ENCODE results near the gene C10orf71.

C10orf71 gene

DNA sequence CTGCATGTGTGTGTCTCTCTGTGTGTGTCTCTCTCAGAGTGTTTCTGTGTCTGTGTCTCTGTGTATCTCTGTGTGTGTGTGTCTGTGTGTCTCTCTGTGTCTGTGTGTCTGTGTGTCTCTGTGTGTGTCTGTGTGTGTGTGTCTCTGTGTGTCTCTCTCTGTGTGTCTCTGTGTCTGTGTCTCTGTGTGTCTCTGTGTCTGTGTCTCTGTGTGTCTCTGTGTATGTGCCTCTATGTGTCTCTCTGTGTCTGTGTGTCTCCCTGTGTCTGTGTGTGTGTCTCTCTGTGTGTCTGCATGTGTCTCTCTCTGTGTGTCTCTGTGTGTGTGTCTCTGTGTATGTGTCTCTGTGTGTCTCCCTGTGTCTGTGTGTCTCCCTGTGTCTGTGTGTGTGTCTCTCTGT, 44.8 kb upstream of the C10orf71 start:
- Histone ChIP-seq H3K79me2 (ENCODE audit: control insufficient read depth, low read length) (no peaks in the 10 kb centered on the region), H3K4me2 (ENCODE audit: low read length) (no peak overlapping the region), H3K36me3 (ENCODE audit: control insufficient read depth, low read length) (no peaks in the 10 kb centered on the region), H3K4me1 (ENCODE audit: control insufficient read depth, low read length) (no peaks in the 10 kb centered on the region), H3K4me3 (ENCODE audit: low read length) (no peak overlapping the region), H3K9me3 (ENCODE audit: control insufficient read depth, insufficient read depth, low read length) (no peaks in the 10 kb centered on the region), H3K9me2 (replicated peaks; ENCODE audit: control insufficient read depth, low read length) (no peaks in the 10 kb centered on the region), H3F3A (ENCODE audit: control insufficient read depth, insufficient read depth) (no peaks in the 10 kb centered on the region), H3K27me3 (ENCODE audit: control insufficient read depth, low read length) (peaks cover 19% of the 10 kb centered on the region), H3K27ac (ENCODE audit: low read depth, low read length) (no peak overlapping the region), H4K20me1 (ENCODE audit: control insufficient read depth, insufficient read depth, low read depth, low read length) (no peaks in the 10 kb centered on the region)
- no peak for TF ChIP-seq EZH2phosphoT487 (IDR thresholded peaks at IDR 0.05; ENCODE audit: borderline replicate concordance, low read length)

- no peaks in the 10 kb centered on the region for H3K79me2 ChIP-seq (ENCODE audit: control insufficient read depth, low read length)
- peaks cover 19% of the 10 kb centered on the region for H3K27me3 ChIP-seq (ENCODE audit: control insufficient read depth, low read length)
- no peaks in the 10 kb centered on the region for H3F3A ChIP-seq (ENCODE audit: control insufficient read depth, insufficient read depth)
- no peaks in the 10 kb centered on the region for H4K20me1 ChIP-seq (ENCODE audit: control insufficient read depth, insufficient read depth, low read depth, low read length)
- TF ChIP-seq, protein P1, sequence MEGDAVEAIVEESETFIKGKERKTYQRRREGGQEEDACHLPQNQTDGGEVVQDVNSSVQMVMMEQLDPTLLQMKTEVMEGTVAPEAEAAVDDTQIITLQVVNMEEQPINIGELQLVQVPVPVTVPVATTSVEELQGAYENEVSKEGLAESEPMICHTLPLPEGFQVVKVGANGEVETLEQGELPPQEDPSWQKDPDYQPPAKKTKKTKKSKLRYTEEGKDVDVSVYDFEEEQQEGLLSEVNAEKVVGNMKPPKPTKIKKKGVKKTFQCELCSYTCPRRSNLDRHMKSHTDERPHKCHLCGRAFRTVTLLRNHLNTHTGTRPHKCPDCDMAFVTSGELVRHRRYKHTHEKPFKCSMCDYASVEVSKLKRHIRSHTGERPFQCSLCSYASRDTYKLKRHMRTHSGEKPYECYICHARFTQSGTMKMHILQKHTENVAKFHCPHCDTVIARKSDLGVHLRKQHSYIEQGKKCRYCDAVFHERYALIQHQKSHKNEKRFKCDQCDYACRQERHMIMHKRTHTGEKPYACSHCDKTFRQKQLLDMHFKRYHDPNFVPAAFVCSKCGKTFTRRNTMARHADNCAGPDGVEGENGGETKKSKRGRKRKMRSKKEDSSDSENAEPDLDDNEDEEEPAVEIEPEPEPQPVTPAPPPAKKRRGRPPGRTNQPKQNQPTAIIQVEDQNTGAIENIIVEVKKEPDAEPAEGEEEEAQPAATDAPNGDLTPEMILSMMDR (IDR thresholded peaks at IDR 0.05; ENCODE audit: low read depth, low read length, poor library complexity, severe bottlenecking): no peak
- TF ChIP-seq EZH2phosphoT487 (IDR thresholded peaks at IDR 0.05; ENCODE audit: borderline replicate concordance, low read length): no peak
- H3K36me3 ChIP-seq (ENCODE audit: control insufficient read depth, low read length): no peaks in the 10 kb centered on the region
- H3K4me1 ChIP-seq (ENCODE audit: control insufficient read depth, low read length): no peaks in the 10 kb centered on the region
- H3K4me3 ChIP-seq (ENCODE audit: low read length): no peak overlapping the region
- H3K9me3 ChIP-seq (ENCODE audit: control insufficient read depth, insufficient read depth, low read length): no peaks in the 10 kb centered on the region
- H3K9me2 ChIP-seq (replicated peaks; ENCODE audit: control insufficient read depth, low read length): no peaks in the 10 kb centered on the region
- H3K4me2 ChIP-seq (ENCODE audit: low read length): no peak overlapping the region
- no peak overlapping the region for H3K27ac ChIP-seq (ENCODE audit: low read depth, low read length)
Measured at GRCh38 chr10:49254556-49255318, 44.2 kb upstream of the C10orf71 start.

DNA sequence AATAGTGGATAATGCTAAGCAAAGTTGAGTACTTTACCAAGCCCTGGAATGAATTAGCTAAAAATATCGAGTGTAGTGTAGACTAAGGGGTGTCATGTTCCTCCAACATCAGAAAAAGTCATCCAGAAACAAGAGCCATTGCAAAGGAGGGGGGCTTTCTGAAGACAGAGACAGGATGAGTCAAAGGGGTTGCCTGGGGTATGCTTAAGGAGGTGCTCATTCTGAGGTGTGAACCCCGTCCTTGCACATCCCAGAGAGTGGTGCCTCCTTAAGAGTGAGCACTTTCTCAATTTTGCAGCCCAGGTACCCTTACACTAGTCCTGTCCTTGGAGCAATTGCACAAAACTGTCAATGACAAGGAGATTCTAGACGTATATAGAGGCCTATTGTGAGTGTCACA, 43.1 kb upstream of the C10orf71 start:
- Histone ChIP-seq H3K27ac (ENCODE audit: low read depth, low read length) (no peak overlapping the region), H4K20me1 (ENCODE audit: control insufficient read depth, insufficient read depth, low read depth, low read length) (no peaks in the 10 kb centered on the region), H3K9me2 (replicated peaks; ENCODE audit: control insufficient read depth, low read length) (no peaks in the 10 kb centered on the region), H3K4me3 (ENCODE audit: low read length) (no peak overlapping the region), H3K9me3 (ENCODE audit: control insufficient read depth, insufficient read depth, low read length) (no peaks in the 10 kb centered on the region), H3K27me3 (ENCODE audit: control insufficient read depth, low read length) (peaks cover 19% of the 10 kb centered on the region), H3K36me3 (ENCODE audit: control insufficient read depth, low read length) (no peaks in the 10 kb centered on the region), H3F3A (ENCODE audit: control insufficient read depth, insufficient read depth) (no peaks in the 10 kb centered on the region), H3K4me1 (ENCODE audit: control insufficient read depth, low read length) (no peaks in the 10 kb centered on the region), H3K79me2 (ENCODE audit: control insufficient read depth, low read length) (no peaks in the 10 kb centered on the region), H3K4me2 (ENCODE audit: low read length) (no peak overlapping the region)
- TF ChIP-seq, protein P1 (IDR thresholded peaks at IDR 0.05; ENCODE audit: low read depth, low read length, poor library complexity, severe bottlenecking): no peak
- no peak for TF ChIP-seq EZH2phosphoT487 (IDR thresholded peaks at IDR 0.05; ENCODE audit: borderline replicate concordance, low read length)

DNA sequence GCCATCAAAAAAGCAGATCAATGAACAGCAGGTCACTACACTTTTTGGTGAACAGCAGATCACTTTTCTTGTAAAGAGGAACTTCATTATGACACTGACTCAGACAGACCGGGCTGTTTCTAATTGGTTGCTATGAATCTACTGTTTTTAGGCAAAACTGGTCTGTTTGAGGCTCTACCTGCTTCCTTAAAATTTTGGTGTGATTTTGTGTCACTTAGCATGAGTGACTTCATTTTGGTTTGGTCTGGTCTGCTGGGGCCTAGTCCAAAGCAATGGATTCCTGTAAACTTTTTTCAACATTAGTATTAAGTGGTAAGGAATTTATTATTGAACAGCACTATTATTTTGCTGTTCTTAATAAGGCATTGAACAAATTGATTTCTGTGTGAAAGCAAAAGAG, 41.8 kb upstream of the C10orf71 start:
- H3K27ac ChIP-seq (ENCODE audit: low read depth, low read length): no peak overlapping the region
- H3F3A ChIP-seq (ENCODE audit: control insufficient read depth, insufficient read depth): no peaks in the 10 kb centered on the region
- H3K4me3 ChIP-seq (ENCODE audit: low read length): no peak overlapping the region
- H3K4me1 ChIP-seq (ENCODE audit: control insufficient read depth, low read length): no peaks in the 10 kb centered on the region
- H3K4me2 ChIP-seq (ENCODE audit: low read length): no peak overlapping the region
- H3K36me3 ChIP-seq (ENCODE audit: control insufficient read depth, low read length): no peaks in the 10 kb centered on the region
- H4K20me1 ChIP-seq (ENCODE audit: control insufficient read depth, insufficient read depth, low read depth, low read length): no peaks in the 10 kb centered on the region
- H3K27me3 ChIP-seq (ENCODE audit: control insufficient read depth, low read length): peaks cover 19% of the 10 kb centered on the region
- H3K9me3 ChIP-seq (ENCODE audit: control insufficient read depth, insufficient read depth, low read length): no peaks in the 10 kb centered on the region
- TF ChIP-seq EZH2phosphoT487 (IDR thresholded peaks at IDR 0.05; ENCODE audit: borderline replicate concordance, low read length): no peak
- TF ChIP-seq, protein P1 (IDR thresholded peaks at IDR 0.05; ENCODE audit: low read depth, low read length, poor library complexity, severe bottlenecking): no peak
- H3K9me2 ChIP-seq (replicated peaks; ENCODE audit: control insufficient read depth, low read length): no peaks in the 10 kb centered on the region
- H3K79me2 ChIP-seq (ENCODE audit: control insufficient read depth, low read length): no peaks in the 10 kb centered on the region

All from DOHH2 (cell line).